ENCODE measurements around the gene ARPC1A.
A peak's percentile ranks its signal among the peaks of the same experiment; 100 is the strongest.

Gene ARPC1A

GRCh38 chr7:99399597-99399996 lies 73.9 kb downstream of the ARPC1A start:
- Histone ChIP-seq H3K9me3 (replicated peaks in 1 of 11) (no peaks in the 10 kb centered on the region), H3K36me3 (peaks cover 97 to 99% (median 98%) of the 10 kb centered on the region in 11 experiments), H3K4me3 (no peak overlapping the region), H3K4me2 (no peak overlapping the region), H3K27ac (0 out of 22 replicates have a peak overlapping the region, but pooled peaks of 1 of the 11 experiments have one; percentile 15), H3K9ac (0 out of 22 replicates have a peak overlapping the region, but pooled peaks of 1 of the 11 experiments have one; percentile 13), H3K4me1 (peaks cover 0 to 5% (median 3%) of the 10 kb centered on the region in 10 experiments; a peak in 8 of 20 replicates), H3K27me3 (no peaks in the 10 kb centered on the region), H4K20me1 (peaks cover 51 to 100% (median 97%) of the 10 kb centered on the region in 11 experiments)
- TF ChIP-seq Cebpa-rat (IDR thresholded peaks at IDR 0.05) = no peak

GRCh38 chr7:99402854-99403253 lies 77.2 kb downstream of the ARPC1A start:
- no peak for TF ChIP-seq Cebpa-rat (IDR thresholded peaks at IDR 0.05)
- Histone ChIP-seq H3K36me3 (peaks cover 71 to 87% (median 81%) of the 10 kb centered on the region in 11 experiments), H3K27ac (no peak overlapping the region), H3K9ac (no peak overlapping the region), H4K20me1 (peaks cover 68 to 100% (median 97%) of the 10 kb centered on the region in 11 experiments), H3K4me3 (no peak overlapping the region), H3K27me3 (no peaks in the 10 kb centered on the region), H3K4me1 (peaks cover 17 to 33% (median 24%) of the 10 kb centered on the region in 10 experiments), H3K4me2 (no peak overlapping the region), H3K9me3 (replicated peaks in 1 of 11) (no peaks in the 10 kb centered on the region)

- Histone ChIP-seq H3K27ac (no peak overlapping the region), H3K4me1 (peaks cover 17 to 33% (median 24%) of the 10 kb centered on the region in 10 experiments), H3K9me3 (replicated peaks in 1 of 11) (no peaks in the 10 kb centered on the region), H3K4me3 (no peak overlapping the region), H3K9ac (peak overlapping the region in 1 of 11 experiments; percentile 4; a peak in 1 of 22 replicates), H4K20me1 (peaks cover 65 to 92% (median 88%) of the 10 kb centered on the region in 11 experiments), H3K36me3 (peaks cover 62 to 78% (median 72%) of the 10 kb centered on the region in 11 experiments), H3K27me3 (no peaks in the 10 kb centered on the region), H3K4me2 (no peak overlapping the region)
- no peak for TF ChIP-seq Cebpa-rat (IDR thresholded peaks at IDR 0.05)
These were observed 78.1 kb downstream of the ARPC1A start for GRCh38 chr7:99403764-99404163.

GRCh38 chr7:99404235-99404976 lies 78.7 kb downstream of the ARPC1A start:
- Histone ChIP-seq H3K4me1 (peaks cover 17 to 33% (median 24%) of the 10 kb centered on the region in 10 experiments), H3K9ac (peak overlapping the region in 2 of 11 experiments; percentile 4 to 11; a peak in 3 of 22 replicates), H3K36me3 (peaks cover 56 to 72% (median 65%) of the 10 kb centered on the region in 11 experiments), H3K4me3 (no peak overlapping the region), H3K4me2 (no peak overlapping the region), H3K27me3 (no peaks in the 10 kb centered on the region), H3K9me3 (replicated peaks in 1 of 11) (no peaks in the 10 kb centered on the region), H3K27ac (no peak overlapping the region), H4K20me1 (peaks cover 64 to 91% (median 84%) of the 10 kb centered on the region in 11 experiments)
- no peak for TF ChIP-seq Cebpa-rat (IDR thresholded peaks at IDR 0.05)

GRCh38 chr7:99404977-99405320 lies 79.3 kb downstream of the ARPC1A start:
- Histone ChIP-seq H3K36me3 (peaks cover 51 to 67% (median 60%) of the 10 kb centered on the region in 11 experiments), H4K20me1 (peaks cover 64 to 91% (median 83%) of the 10 kb centered on the region in 11 experiments), H3K27ac (no peak overlapping the region), H3K4me1 (peaks cover 21 to 36% (median 27%) of the 10 kb centered on the region in 10 experiments), H3K27me3 (no peaks in the 10 kb centered on the region), H3K9me3 (replicated peaks in 1 of 11) (no peaks in the 10 kb centered on the region), H3K4me3 (no peak overlapping the region), H3K4me2 (no peak overlapping the region), H3K9ac (peak overlapping the region in 1 of 11 experiments; percentile 11; a peak in 3 of 22 replicates)
- TF ChIP-seq Cebpa-rat (IDR thresholded peaks at IDR 0.05) = no peak

- peak overlapping the region; percentile 82 to 99 (median 94) for H3K4me2 ChIP-seq
- no peak overlapping the region; a peak in 3 of 22 replicates for H3K27ac ChIP-seq
These were observed 80.9 kb downstream of the ARPC1A start for GRCh38 chr7:99406557-99406956.

GRCh38 chr7:99407872-99408378 lies 82.2 kb downstream of the ARPC1A start:
- peak overlapping the region; percentile 90 to 99 (median 97) for H3K27ac ChIP-seq
- peaks cover 50 to 66% (median 58%) of the 10 kb centered on the region in 11 experiments for H3K36me3 ChIP-seq
- H3K4me3 ChIP-seq = peak overlapping the region; percentile 74 to 100 (median 92)
- peak overlapping the region; percentile 89 to 98 (median 94) for H3K9ac ChIP-seq
- no peaks in the 10 kb centered on the region for H3K9me3 ChIP-seq (replicated peaks in 1 of 11)
- H3K4me2 ChIP-seq = peak overlapping the region; percentile 82 to 99 (median 94)
- no peak for TF ChIP-seq Cebpa-rat (IDR thresholded peaks at IDR 0.05)
- no peaks in the 10 kb centered on the region for H3K27me3 ChIP-seq
- peaks cover 54 to 91% (median 76%) of the 10 kb centered on the region in 11 experiments for H4K20me1 ChIP-seq
- peaks cover 28 to 46% (median 39%) of the 10 kb centered on the region in 10 experiments for H3K4me1 ChIP-seq

More at GRCh38 chr7:99406557-99406956, 80.9 kb downstream of the ARPC1A start:
- Histone ChIP-seq H3K9ac (peak overlapping the region; percentile 89 to 98 (median 94); a peak in 20 of 22 replicates), H3K4me3 (peak overlapping the region in 9 of 10 experiments; percentile 74 to 100 (median 93); a peak in 12 of 20 replicates), H3K4me1 (peaks cover 28 to 46% (median 39%) of the 10 kb centered on the region in 10 experiments), H4K20me1 (peaks cover 61 to 91% (median 79%) of the 10 kb centered on the region in 11 experiments), H3K27me3 (no peaks in the 10 kb centered on the region), H3K9me3 (replicated peaks in 1 of 11) (no peaks in the 10 kb centered on the region), H3K36me3 (peaks cover 50 to 66% (median 58%) of the 10 kb centered on the region in 11 experiments)
- no peak for TF ChIP-seq Cebpa-rat (IDR thresholded peaks at IDR 0.05)

- Histone ChIP-seq H3K9me3 (replicated peaks in 1 of 11) (no peaks in the 10 kb centered on the region), H3K36me3 (peaks cover 50 to 66% (median 58%) of the 10 kb centered on the region in 11 experiments)
These were observed 82.9 kb downstream of the ARPC1A start, which contains the start of the genes BUD31 and PDAP1 for GRCh38 chr7:99408379-99409191. Gene BUD31 (plus strand): TSS chr7:99408969. CDS start chr7:99411093, 2,124 bp downstream. Gene PDAP1 (minus strand): TSS chr7:99408597. CDS start chr7:99408548, 49 bp downstream.

More at GRCh38 chr7:99408379-99409191, 82.9 kb downstream of the ARPC1A start, which contains the start of the genes BUD31 and PDAP1:
- Histone ChIP-seq H3K4me3 (peak within 1 kb of the TSS; percentile 74 to 100 (median 92)), H3K27me3 (no peaks in the 10 kb centered on the region), H3K4me1 (peaks cover 28 to 46% (median 39%) of the 10 kb centered on the region in 10 experiments), H3K9ac (peak within 1 kb of the TSS; percentile 89 to 98 (median 94)), H3K27ac (peak within 1 kb of the TSS; percentile 90 to 99 (median 97)), H3K4me2 (peak within 1 kb of the TSS; percentile 82 to 99 (median 95)), H4K20me1 (peaks cover 54 to 91% (median 73%) of the 10 kb centered on the region in 11 experiments)
- TF ChIP-seq Cebpa-rat (IDR thresholded peaks at IDR 0.05) = peak; percentile 88 to 100 (median 98); a peak in 21 of 22 replicates

All from BLaER1 treated with 17β-estradiol and CSF1 and Interleukin-3, amounts not matched to agents 10 nM and 100 nM (cell line).